PC-3 (cell line): ENCODE data around the gene RECQL5. TPM values are rescaled to one million over a fixed set of nuclear protein-coding genes. Genes with fewer than 3 reads are reported as not detected.

Source experiments
- ATAC-seq: fragments of 200-7000 bp; cut with Tn5 transposase; 2 replicates; pipeline ENCODE4 v1.9.1; 2020; ENCODE audit warnings: mild to moderate bottlenecking, moderate library complexity
- BruUV-seq: library from RNA; stranded (reverse); fragments of 400-500 nt; replicated peaks from 2 replicates; lab custom pipeline; 2021; lab: Mats Ljungman, UMichigan
- CTCF ChIA-PET: fragments of 300-600 bp; sonication (Branson Sonifier 250); formaldehyde crosslinking; loops from one replicate; lab custom pipeline; 2022; ENCODE audit warnings: antibody characterized with exemption; lab: Charles Lee
- POLR2A ChIA-PET: fragments of 300-600 bp; sonication (Branson Sonifier 250); formaldehyde crosslinking; loops from one replicate; lab custom pipeline; 2022; ENCODE audit warnings: antibody characterized with exemption; ENCODE audit not compliant: unreplicated experiment; lab: Charles Lee
- DNase-seq: peaks from one replicate; pipeline ENCODE4 v3.0.0-alpha.2; 2015
- H2AFZ ChIP-seq: fragments of 300-600 bp; sonication (generic); 2 replicates; pipeline ENCODE4 v1.6.0; 2016; ENCODE audit warnings: antibody characterized with exemption, low read length
- H3F3A ChIP-seq: fragments of 300-600 bp; sonication (generic); one replicate; pipeline ENCODE4 v1.6.0; 2017; ENCODE audit warnings: antibody characterized with exemption, low read length, control low read depth, mild to moderate bottlenecking; ENCODE audit not compliant: unreplicated experiment
- H3K27ac ChIP-seq: fragments of 300-600 bp; sonication (generic); 2 replicates; pipeline ENCODE4 v1.5.1; 2016; ENCODE audit warnings: mild to moderate bottlenecking, low read length
- H3K27me3 ChIP-seq: fragments of 300-600 bp; sonication (generic); 2 replicates; pipeline ENCODE4 v1.6.1; 2016; ENCODE audit warnings: low read length, mixed read lengths
- H3K36me3 ChIP-seq: fragments of 300-600 bp; sonication (generic); 2 replicates; pipeline ENCODE4 v1.6.1; 2016; ENCODE audit warnings: low read depth, mixed run types, low read length, mixed read lengths
- H3K4me1 ChIP-seq: fragments of 300-600 bp; sonication (generic); 2 replicates; pipeline ENCODE4 v1.5.1; 2016; ENCODE audit warnings: low read length; ENCODE audit not compliant: insufficient read depth
- H3K4me2 ChIP-seq: fragments of 300-600 bp; sonication (generic); 2 replicates; pipeline ENCODE4 v1.6.0; 2016; ENCODE audit warnings: low read length
- H3K4me3 ChIP-seq: fragments of 300-600 bp; sonication (generic); 2 replicates; pipeline ENCODE4 v1.5.1; 2016; ENCODE audit warnings: mild to moderate bottlenecking, low read length, mixed read lengths
- H3K79me2 ChIP-seq: fragments of 300-600 bp; sonication (generic); 2 replicates; pipeline ENCODE4 v1.6.1; 2017; ENCODE audit warnings: low read length, mixed read lengths
- H3K9ac ChIP-seq: fragments of 300-600 bp; sonication (generic); 2 replicates; pipeline ENCODE4 v1.6.0; 2016; ENCODE audit warnings: mild to moderate bottlenecking, low read length
- H3K9me2 ChIP-seq: fragments of 300-600 bp; sonication (generic); replicated peaks from 2 replicates; pipeline ENCODE4 v1.6.1; 2016; ENCODE audit warnings: mixed run types, low read length, mixed read lengths
- H3K9me3 ChIP-seq: fragments of 300-600 bp; sonication (generic); 2 replicates; pipeline ENCODE4 v1.6.1; 2016; ENCODE audit warnings: low read length, mixed read lengths
- H4K20me1 ChIP-seq: fragments of 300-600 bp; sonication (generic); 2 replicates; pipeline ENCODE4 v1.6.1; 2016; ENCODE audit warnings: low read length, mixed read lengths
- CTCF ChIP-seq: fragments of 300-600 bp; sonication (generic); conservative IDR thresholded peaks from 2 replicates; pipeline ENCODE4 v1.5.1; 2017; ENCODE audit warnings: antibody characterized with exemption, low read depth, mild to moderate bottlenecking, low read length
- EZH2 ChIP-seq: fragments of 300-600 bp; sonication (generic); IDR thresholded peaks from one replicate; pipeline ENCODE4 v1.6.1; 2017; ENCODE audit warnings: antibody characterized with exemption, mild to moderate bottlenecking, low read length; ENCODE audit not compliant: unreplicated experiment
- EZH2phosphoT487 ChIP-seq: fragments of 300-600 bp; sonication (generic); IDR thresholded peaks from 2 replicates; pipeline ENCODE4 v1.6.1; 2018; ENCODE audit warnings: mild to moderate bottlenecking, antibody characterized with exemption, low read length, borderline replicate concordance
- intact Hi-C: fragments of 100-400 bp; cut with micrococcal nuclease; formaldehyde crosslinking; loops from 2 replicates; pipeline ENCODE4 v1.9.0; 2023
- total RNA-seq: library from RNA; depleted of rRNA; stranded (reverse); fragments of >200 nt; gene quantifications from 2 replicates; pipeline ENCODE4 v1.2.3, GENCODE V29; 2014

The RECQL5 gene
- total RNA-seq, 1 experiment from 2014 or later, result 54.2 TPM

GRCh38 chr17:75701288-75701687 lies 34.3 kb upstream of the RECQL5 start:
- Histone ChIP-seq H3K4me3 (no peak overlapping the region), H4K20me1 (no peaks in the 10 kb centered on the region), H3K27ac (peak overlapping the region; percentile 65), H3K27me3 (no peaks in the 10 kb centered on the region), H3K36me3 (peaks cover 71% of the 10 kb centered on the region), H3F3A (no peaks in the 10 kb centered on the region), H3K4me2 (peak overlapping the region; percentile 46; the same call in 1 of the 2 replicates), H2AFZ (no peak overlapping the region), H3K9me3 (no peaks in the 10 kb centered on the region), H3K9me2 (no peaks in the 10 kb centered on the region), H3K4me1 (peaks cover 57% of the 10 kb centered on the region), H3K79me2 (peaks cover 46% of the 10 kb centered on the region), H3K9ac (no peak overlapping the region)
- ChIA-PET POLR2A (no interaction called here), CTCF (no interaction called here)
- no peak for DNase-seq
- no peak for ATAC-seq
- intact Hi-C loops, result no loop called here
- TF ChIP-seq CTCF (no peak), EZH2phosphoT487 (no peak), EZH2 (no peak)
- no TSS peak for BruUV-seq

- Histone ChIP-seq H3K27ac (no peak overlapping the region), H3K4me3 (no peak overlapping the region), H3K9ac (no peak overlapping the region), H4K20me1 (no peaks in the 10 kb centered on the region), H3K36me3 (peaks cover 72% of the 10 kb centered on the region), H3K27me3 (no peaks in the 10 kb centered on the region), H2AFZ (no peak overlapping the region), H3K4me1 (peaks cover 72% of the 10 kb centered on the region), H3K79me2 (peaks cover 69% of the 10 kb centered on the region), H3K9me3 (no peaks in the 10 kb centered on the region), H3K9me2 (no peaks in the 10 kb centered on the region), H3K4me2 (no peak overlapping the region), H3F3A (no peaks in the 10 kb centered on the region)
- TF ChIP-seq EZH2 (no peak), EZH2phosphoT487 (no peak), CTCF (no peak)
- DNase-seq (no peak), ATAC-seq (no peak)
- intact Hi-C loops, result no loop called here
- ChIA-PET CTCF (interaction anchor here (0.5 to 0.6 kb wide), 3 partner anchors 24 to 841 kb away, joined by 3 to 5 read pairs (median 3); no protein-coding TSS in a partner anchor), POLR2A (no interaction called here)
- no TSS peak for BruUV-seq
Observed at GRCh38 chr17:75698659-75699058, 31.7 kb upstream of the RECQL5 start.

GRCh38 chr17:75697651-75698291 lies 30.8 kb upstream of the RECQL5 start:
- intact Hi-C loops, result no loop called here
- TF ChIP-seq CTCF (no peak), EZH2 (no peak), EZH2phosphoT487 (no peak)
- POLR2A ChIA-PET, result interaction anchor here (0.6 kb wide), 1 partner anchor 242 kb away, joined by 8 read pairs; no protein-coding TSS in a partner anchor
- Histone ChIP-seq H3K79me2 (peaks cover 72% of the 10 kb centered on the region), H3K27ac (peak overlapping the region; percentile 4), H3K9ac (no peak overlapping the region), H3K9me3 (no peaks in the 10 kb centered on the region), H3K36me3 (peaks cover 63% of the 10 kb centered on the region), H2AFZ (no peak overlapping the region), H3K4me1 (peaks cover 75% of the 10 kb centered on the region), H3K9me2 (no peaks in the 10 kb centered on the region), H3K27me3 (no peaks in the 10 kb centered on the region), H3F3A (peaks cover 4% of the 10 kb centered on the region), H4K20me1 (peaks cover 3% of the 10 kb centered on the region; the same call in 1 of the 2 replicates), H3K4me3 (no peak overlapping the region), H3K4me2 (no peak overlapping the region)
- CTCF ChIA-PET, result interaction anchor here (0.5 kb wide), 1 partner anchor 43 kb away, joined by 3 read pairs; no protein-coding TSS in a partner anchor
- DNase-seq (no peak), ATAC-seq (no peak)
- BruUV-seq, result no TSS peak
